Activated CD8-positive, alpha-beta T cell treated with anti-CD3 and anti-CD28 coated beads, Interleukin-2, amount 10 ng/mL, durations not matched to agents 7 days and 5 days (primary cell): ENCODE results near the gene CPT1A. TPM values are rescaled to one million over a fixed set of nuclear protein-coding genes. Genes with fewer than 3 reads are reported as not detected.
"Not testable (repeated sequence)": the region's sequence is repeated elsewhere in the genome, so short reads cannot be mapped to it uniquely, and the experiment has no call there.

ENCODE experiments used
- ATAC-seq: fragments of 150-1000 bp; cut with Tn5 transposase; one replicate; pipeline ENCODE4 v1.10.0; 2021; ENCODE audit warnings: moderate library complexity
- CTCF ChIA-PET: fragments of 350-600 bp; sonication (Branson Sonifier 250); formaldehyde crosslinking; loops from one replicate; lab custom pipeline; 2021; ENCODE audit warnings: antibody characterized with exemption; lab: Charles Lee
- POLR2A ChIA-PET: fragments of 350-600 bp; sonication (Branson Sonifier 250); formaldehyde crosslinking; loops from one replicate; lab custom pipeline; 2021; ENCODE audit warnings: antibody characterized with exemption; lab: Charles Lee
- DNase-seq: peaks from one replicate; pipeline ENCODE4 v3.0.0-alpha.2; 2020
- H3K27ac Mint-ChIP-seq: one replicate; pipeline ENCODE4 v1.8.0; 2021; ENCODE audit warnings: mild to moderate bottlenecking, mixed read lengths
- H3K27me3 Mint-ChIP-seq: one replicate; pipeline ENCODE4 v1.8.0; 2021; ENCODE audit warnings: low read depth, mixed read lengths
- H3K36me3 Mint-ChIP-seq: one replicate; pipeline ENCODE4 v1.8.0; 2021; ENCODE audit warnings: low read depth, mixed read lengths
- H3K4me1 Mint-ChIP-seq: one replicate; pipeline ENCODE4 v1.8.0; 2021; ENCODE audit warnings: low read depth, mixed read lengths
- H3K4me3 Mint-ChIP-seq: one replicate; pipeline ENCODE4 v1.8.0; 2021; ENCODE audit warnings: mild to moderate bottlenecking, mixed read lengths
- H3K9me3 Mint-ChIP-seq: one replicate; pipeline ENCODE4 v1.8.0; 2022; ENCODE audit warnings: mixed read lengths; ENCODE audit not compliant: insufficient read depth
- total RNA-seq, 2 experiments: library from RNA; stranded (reverse); gene quantifications; one replicate each; pipeline ENCODE4 v1.2.3, GENCODE V29; 2021

Gene CPT1A
- total RNA-seq, 2 experiments from 2014 or later: 63.2 to 69.1 TPM

DNA sequence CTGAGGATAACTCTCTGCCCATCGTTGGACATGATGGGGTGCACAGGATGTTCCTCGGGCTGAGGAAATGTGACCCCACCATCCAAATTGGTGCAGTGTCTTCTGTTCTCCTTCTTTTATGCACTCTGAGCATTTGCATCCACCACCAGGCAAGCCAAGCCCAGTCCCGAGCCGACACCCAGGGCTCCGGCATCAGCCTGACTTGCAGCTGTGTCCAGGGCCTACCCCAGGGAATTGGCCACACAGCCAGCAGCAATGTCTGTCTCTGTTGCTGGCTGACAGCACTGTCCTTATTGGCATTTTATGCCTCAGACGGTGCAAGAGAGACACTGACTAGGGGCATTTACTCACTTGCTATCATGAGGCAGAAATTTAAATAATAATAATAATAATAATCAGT lies 25.4 kb upstream of the CPT1A start:
- Mint-ChIP-seq H3K4me1 (peaks cover 18% of the 10 kb centered on the region), H3K27ac (no peak overlapping the region), H3K27me3 (peaks cover 22% of the 10 kb centered on the region), H3K9me3 (peaks cover 4% of the 10 kb centered on the region), H3K36me3 (no peaks in the 10 kb centered on the region), H3K4me3 (no peak overlapping the region)
- ATAC-seq (no peak), DNase-seq (no peak)
- CTCF ChIA-PET: no interaction called here
- POLR2A ChIA-PET: no interaction called here

- Mint-ChIP-seq H3K27me3 (peaks cover 17% of the 10 kb centered on the region), H3K4me3 (no peak overlapping the region), H3K36me3 (no peaks in the 10 kb centered on the region), H3K27ac (no peak overlapping the region), H3K4me1 (peaks cover 15% of the 10 kb centered on the region), H3K9me3 (peaks cover 4% of the 10 kb centered on the region)
- POLR2A ChIA-PET: no interaction called here
- CTCF ChIA-PET: no interaction called here
- DNase-seq (no peak), ATAC-seq (no peak)
These were observed 23.5 kb upstream of the CPT1A start for GRCh38 chr11:68865241-68865640.

DNA sequence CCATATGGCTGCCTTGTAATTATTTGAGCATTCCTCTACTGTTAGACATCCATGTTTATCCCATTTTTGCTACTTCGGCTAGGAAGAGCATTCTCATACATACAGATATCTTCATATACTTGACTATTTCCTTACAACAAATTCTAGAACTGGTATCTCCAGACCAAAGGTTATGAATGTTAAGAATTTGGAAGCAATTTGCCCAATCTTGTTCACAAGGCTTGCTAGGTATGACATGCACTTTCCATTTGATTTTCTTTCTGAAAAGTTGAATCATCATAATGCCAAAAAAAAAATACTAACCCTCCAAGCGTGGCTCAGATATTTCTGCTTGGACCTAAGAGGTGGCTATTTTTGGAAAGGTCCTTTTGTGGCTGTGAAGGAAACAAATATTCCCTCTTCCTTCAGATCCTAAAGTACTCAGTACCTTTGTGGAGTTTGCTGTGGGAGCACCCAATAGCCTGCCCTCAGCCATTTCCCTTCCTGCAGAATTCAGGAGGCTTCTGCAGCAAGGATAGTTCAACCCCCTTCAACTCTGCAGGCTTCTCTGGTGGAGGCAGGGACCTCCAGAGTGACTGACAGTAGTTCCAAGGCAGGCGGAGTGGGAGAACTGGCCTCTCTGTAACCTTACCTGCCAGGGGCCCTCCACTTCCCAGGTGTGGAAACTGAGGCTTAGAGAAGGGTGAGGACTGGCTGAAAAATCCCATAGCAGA lies 22.0 kb upstream of the CPT1A start:
- CTCF ChIA-PET: no interaction called here
- no peak for ATAC-seq
- H3K4me1 Mint-ChIP-seq: peaks cover 2% of the 10 kb centered on the region
- H3K9me3 Mint-ChIP-seq: peaks cover 4% of the 10 kb centered on the region
- no peak for DNase-seq
- no peak overlapping the region for H3K4me3 Mint-ChIP-seq
- POLR2A ChIA-PET: no interaction called here
- H3K27me3 Mint-ChIP-seq: peaks cover 5% of the 10 kb centered on the region
- no peak overlapping the region for H3K27ac Mint-ChIP-seq
- H3K36me3 Mint-ChIP-seq: no peaks in the 10 kb centered on the region

GRCh38 chr11:68862421-68862820 lies 20.7 kb upstream of the CPT1A start:
- H3K4me3 Mint-ChIP-seq: no peak overlapping the region

DNA sequence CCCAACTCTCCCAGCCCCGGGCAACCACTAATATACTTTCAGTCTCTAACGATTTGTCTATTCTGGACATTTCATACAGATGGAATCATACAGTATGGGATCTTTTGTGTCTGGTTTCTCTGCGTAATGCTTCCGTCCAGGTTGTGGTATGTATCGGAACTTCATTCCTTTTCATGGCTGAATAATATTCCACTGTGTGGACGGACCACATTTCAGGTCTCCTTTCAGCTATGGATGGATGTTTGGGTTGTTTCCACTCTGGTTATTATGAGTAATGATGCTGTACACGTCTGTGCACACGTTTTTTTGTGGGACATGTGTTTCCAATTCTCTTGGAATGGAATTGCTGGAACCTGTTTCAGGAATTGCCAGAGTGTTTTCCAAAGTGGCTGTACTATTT lies 17.4 kb upstream of the CPT1A start:
- no peak for DNase-seq
- no peak overlapping the region for H3K4me3 Mint-ChIP-seq
- H3K9me3 Mint-ChIP-seq: peaks cover 4% of the 10 kb centered on the region
- ChIA-PET CTCF (no interaction called here), POLR2A (no interaction called here)
- ATAC-seq: no peak
- peaks cover 6% of the 10 kb centered on the region for H3K4me1 Mint-ChIP-seq
- H3K36me3 Mint-ChIP-seq: no peaks in the 10 kb centered on the region
- H3K27ac Mint-ChIP-seq: no peak overlapping the region
- peaks cover 20% of the 10 kb centered on the region for H3K27me3 Mint-ChIP-seq

More at GRCh38 chr11:68862421-68862820, 20.7 kb upstream of the CPT1A start:
- ATAC-seq (no peak), DNase-seq (no peak)
- peaks cover 4% of the 10 kb centered on the region for H3K9me3 Mint-ChIP-seq
- H3K27me3 Mint-ChIP-seq: peaks cover 7% of the 10 kb centered on the region
- ChIA-PET CTCF (no interaction called here), POLR2A (no interaction called here)
- H3K4me1 Mint-ChIP-seq: no peaks in the 10 kb centered on the region
- no peaks in the 10 kb centered on the region for H3K36me3 Mint-ChIP-seq
- no peak overlapping the region for H3K27ac Mint-ChIP-seq

DNA sequence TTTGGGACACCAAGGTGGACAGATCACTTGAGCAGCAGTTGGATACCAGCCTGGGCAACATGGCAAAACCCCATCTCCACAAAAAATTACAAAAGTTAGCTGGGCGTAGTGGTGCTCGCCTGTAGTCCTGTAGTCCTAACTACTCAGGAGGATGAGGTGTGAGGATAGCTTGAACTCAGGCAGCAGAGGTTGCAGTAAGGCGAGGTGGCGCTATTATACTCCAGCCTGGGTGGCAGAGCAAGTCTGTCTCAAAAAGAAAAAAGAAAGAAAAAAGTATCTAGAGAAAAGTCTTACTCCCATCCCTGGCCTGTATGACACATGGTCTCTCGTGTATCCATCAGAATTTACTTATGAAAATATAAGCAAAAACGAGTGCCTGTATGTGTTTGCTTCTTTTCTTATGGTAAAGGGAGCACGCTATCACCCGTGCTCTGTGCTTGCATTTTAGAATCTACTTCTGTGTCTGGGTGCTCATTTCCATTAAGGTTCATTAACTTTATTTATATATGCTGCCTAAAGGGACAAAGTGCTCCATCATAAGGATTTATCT lies 15.4 kb upstream of the CPT1A start:
- no peak for ATAC-seq
- no peaks in the 10 kb centered on the region for H3K36me3 Mint-ChIP-seq
- no peaks in the 10 kb centered on the region for H3K9me3 Mint-ChIP-seq
- no peak overlapping the region for H3K4me3 Mint-ChIP-seq
- H3K27me3 Mint-ChIP-seq: peaks cover 32% of the 10 kb centered on the region
- DNase-seq: no peak
- no peak overlapping the region for H3K27ac Mint-ChIP-seq
- ChIA-PET CTCF (no interaction called here), POLR2A (no interaction called here)
- peaks cover 9% of the 10 kb centered on the region for H3K4me1 Mint-ChIP-seq

DNA sequence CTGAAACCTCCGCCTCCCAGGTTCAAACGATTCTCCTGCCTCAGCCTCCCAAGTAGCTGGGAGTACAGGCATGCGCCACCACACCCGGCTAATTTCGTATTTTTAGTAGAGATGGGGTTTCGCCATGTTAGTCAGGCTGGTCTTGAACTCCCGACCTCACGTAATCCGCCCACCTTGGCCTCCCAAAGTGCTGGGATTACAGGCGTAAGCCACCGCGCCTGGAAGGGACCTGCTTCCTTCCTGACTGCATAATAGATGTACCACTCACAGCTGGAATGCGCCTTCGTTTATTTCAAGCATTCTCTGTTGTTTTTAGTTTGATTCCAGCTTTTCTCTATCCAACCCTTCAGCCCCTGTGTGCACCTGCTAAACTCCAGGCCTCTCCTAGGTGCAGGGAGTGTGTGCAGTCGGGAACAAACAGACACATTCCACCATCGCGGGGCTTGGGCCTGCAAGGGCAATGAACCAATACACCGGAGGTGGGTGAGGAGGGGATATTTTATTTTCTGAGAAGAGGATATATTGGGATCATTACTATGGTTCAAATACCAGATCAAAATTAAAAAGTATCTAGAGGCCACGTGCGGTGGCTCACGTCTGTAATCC lies 14.8 kb upstream of the CPT1A start:
- POLR2A ChIA-PET, H3K27ac Mint-ChIP-seq, H3K36me3 Mint-ChIP-seq, DNase-seq, ATAC-seq, H3K4me3 Mint-ChIP-seq, CTCF ChIA-PET, H3K9me3 Mint-ChIP-seq: not testable (repeated sequence)
- Mint-ChIP-seq H3K27me3 (peaks cover 34% of the 10 kb centered on the region), H3K4me1 (peaks cover 12% of the 10 kb centered on the region)

DNA sequence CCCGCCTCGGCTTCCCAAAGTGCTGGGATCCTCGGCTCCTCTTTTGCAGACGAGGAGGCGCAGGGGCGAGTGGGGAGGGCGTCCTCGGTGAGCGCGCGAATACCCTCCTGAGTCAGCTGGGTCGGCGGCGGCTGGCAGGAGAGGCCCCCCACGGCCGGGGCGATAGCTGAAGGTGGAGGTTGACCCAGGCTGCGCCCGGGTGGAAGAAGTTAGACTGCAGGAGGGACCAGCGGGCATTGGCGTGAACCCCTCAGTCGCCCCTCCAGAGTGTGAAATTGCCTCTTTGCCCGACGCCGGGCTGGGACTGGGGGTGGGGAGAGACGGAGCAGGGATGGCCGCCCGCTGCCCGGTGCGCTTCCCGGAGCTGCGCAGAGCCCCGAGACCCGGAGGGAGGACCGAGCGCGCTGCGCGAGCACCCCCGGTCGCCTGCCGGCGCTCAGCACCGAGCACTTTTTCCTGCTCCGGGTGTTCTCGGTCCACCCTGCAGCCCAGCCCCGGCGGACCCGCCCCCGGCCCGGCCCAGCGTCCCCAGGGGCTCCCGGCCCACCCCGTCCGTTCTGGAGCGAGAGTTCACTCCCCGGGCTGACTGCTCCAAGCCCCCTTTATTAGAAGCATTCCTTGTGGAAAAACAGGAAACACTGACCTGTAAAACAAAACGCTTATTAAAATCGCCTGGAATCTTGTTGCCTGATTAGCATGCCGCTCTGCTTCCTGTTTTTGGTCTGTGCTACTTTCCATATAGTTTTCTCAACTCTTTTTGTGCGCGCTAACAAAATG lies 13.7 kb upstream of the CPT1A start:
- Mint-ChIP-seq H3K4me3 (peak overlapping the region; percentile 15), H3K27me3 (peaks cover 34% of the 10 kb centered on the region), H3K27ac (no peak overlapping the region), H3K36me3 (no peaks in the 10 kb centered on the region), H3K9me3 (no peaks in the 10 kb centered on the region), H3K4me1 (peaks cover 12% of the 10 kb centered on the region)
- ChIA-PET CTCF (interaction anchor here (1.0 kb wide), 1 partner anchor 11 kb away, joined by 3 read pairs; no protein-coding TSS in a partner anchor), POLR2A (no interaction called here)
- no peak for DNase-seq
- peak; percentile 68 for ATAC-seq

DNA sequence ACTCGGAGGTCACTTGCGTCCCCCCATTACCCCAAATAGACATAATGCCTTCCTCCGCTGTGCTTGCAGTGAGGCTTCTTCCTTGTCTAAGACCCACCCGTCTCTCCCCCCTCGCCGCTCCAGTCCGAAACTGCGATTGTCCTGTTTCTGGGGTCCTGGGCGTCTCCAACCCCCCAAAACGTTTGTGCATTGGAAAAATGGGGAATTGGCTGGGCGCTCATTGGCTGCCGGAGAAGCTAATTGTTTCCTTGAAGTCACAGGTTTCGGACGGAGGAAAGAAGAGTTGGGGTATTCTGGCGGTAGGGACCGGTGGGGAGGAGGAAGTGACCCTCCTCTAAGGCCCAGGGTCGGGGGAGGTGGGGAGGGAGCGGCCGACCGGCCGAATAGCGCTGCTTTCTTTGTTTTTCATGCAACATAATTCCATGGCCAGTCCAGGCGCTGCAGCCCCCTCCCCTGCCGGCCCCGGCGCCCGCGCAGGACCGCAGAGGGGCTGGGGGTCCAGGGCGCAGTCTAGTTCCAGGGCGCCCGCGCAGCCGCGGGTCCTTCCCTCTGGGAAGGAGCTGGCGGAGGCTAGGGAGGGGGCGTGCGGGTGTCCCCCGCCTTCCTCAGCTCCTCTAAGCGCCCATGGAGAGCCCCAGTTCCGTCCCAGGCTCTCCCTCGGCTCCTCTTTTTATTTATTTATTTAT lies 12.7 kb upstream of the CPT1A start:
- Mint-ChIP-seq H3K27me3 (peaks cover 34% of the 10 kb centered on the region), H3K4me3 (no peak overlapping the region), H3K9me3 (no peaks in the 10 kb centered on the region), H3K36me3 (no peaks in the 10 kb centered on the region), H3K27ac (no peak overlapping the region), H3K4me1 (peaks cover 12% of the 10 kb centered on the region)
- DNase-seq (no peak), ATAC-seq (no peak)
- ChIA-PET POLR2A (no interaction called here), CTCF (interaction anchor here (1.0 kb wide), 1 partner anchor 10 kb away, joined by 3 read pairs; no protein-coding TSS in a partner anchor)

DNA sequence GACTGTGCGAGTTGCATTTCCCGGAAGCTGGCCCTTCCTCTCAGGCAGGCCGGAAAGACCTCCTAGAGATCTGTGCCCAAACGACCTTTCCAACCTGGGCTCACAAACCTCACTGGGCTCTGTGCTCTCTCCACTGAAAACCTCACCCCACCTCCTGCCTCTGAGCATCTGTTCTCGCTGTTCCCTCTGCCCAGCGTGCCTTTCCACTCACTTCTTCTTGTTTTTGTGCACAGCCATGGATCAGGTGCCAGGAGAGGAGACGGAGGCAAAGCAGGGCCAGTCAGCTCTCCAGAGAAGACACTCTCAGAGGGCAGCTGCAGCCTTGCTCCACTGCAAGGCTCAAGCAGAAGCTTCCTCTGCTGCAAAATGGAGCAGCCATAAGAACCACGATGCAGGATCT lies 10.9 kb upstream of the CPT1A start:
- peaks cover 12% of the 10 kb centered on the region for H3K4me1 Mint-ChIP-seq
- H3K4me3 Mint-ChIP-seq: no peak overlapping the region
- CTCF ChIA-PET: interaction anchor here (2.2 kb wide), 1 partner anchor 9 kb away, joined by 9 read pairs; no protein-coding TSS in a partner anchor

DNA sequence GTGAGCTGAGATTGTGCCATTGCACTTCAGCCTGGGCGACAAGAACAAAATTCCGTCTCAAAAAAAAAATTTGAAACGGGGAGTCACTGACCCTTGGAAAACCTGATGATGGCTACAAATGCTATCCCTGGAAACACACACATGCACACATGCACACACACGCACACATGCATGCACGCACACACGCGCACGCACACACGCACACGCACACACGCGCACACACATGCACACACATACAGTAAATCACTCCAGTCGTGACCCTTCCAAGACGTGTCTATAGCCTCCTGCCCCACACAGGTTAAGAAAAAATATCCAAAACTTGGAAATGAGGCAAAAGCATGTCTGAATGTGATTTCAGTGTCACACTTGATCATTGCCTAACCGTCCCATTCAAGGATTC lies 6.7 kb upstream of the CPT1A start:
- POLR2A ChIA-PET: interaction anchor here (1.2 kb wide), 1 partner anchor 10 kb away, joined by 3 read pairs; no protein-coding TSS in a partner anchor
- Mint-ChIP-seq H3K27me3 (peaks cover 24% of the 10 kb centered on the region), H3K4me1 (peaks cover 19% of the 10 kb centered on the region), H3K27ac (no peak overlapping the region), H3K4me3 (no peak overlapping the region), H3K9me3 (no peaks in the 10 kb centered on the region), H3K36me3 (no peaks in the 10 kb centered on the region)
- CTCF ChIA-PET: no interaction called here
- no peak for ATAC-seq
- DNase-seq: no peak

More for the DNA sequence above, 10.9 kb upstream of the CPT1A start:
- Mint-ChIP-seq H3K27me3 (peaks cover 34% of the 10 kb centered on the region), H3K27ac (peak overlapping the region; percentile 40), H3K9me3 (no peaks in the 10 kb centered on the region), H3K36me3 (no peaks in the 10 kb centered on the region)
- ATAC-seq (no peak), DNase-seq (no peak)
- POLR2A ChIA-PET: interaction anchor here (0.7 kb wide), 1 partner anchor 9 kb away, joined by 4 read pairs; no protein-coding TSS in a partner anchor
